ES-I3 (cell line): ENCODE results near the gene AACS.

Experiments
- H3K36me3 ChIP-seq: 2 replicates; pipeline ENCODE4 v1.6.1; 2013; ENCODE audit warnings: mild to moderate bottlenecking, low read length, control low read depth, moderate library complexity; ENCODE audit not compliant: insufficient read depth
- H3K4me1 ChIP-seq: 2 replicates; pipeline ENCODE4 v1.6.1; 2013; ENCODE audit warnings: mild to moderate bottlenecking, control low read depth, low read length; ENCODE audit not compliant: insufficient read depth
- H3K9ac ChIP-seq: 2 replicates; pipeline ENCODE4 v1.6.1; 2013; ENCODE audit warnings: low read depth, mild to moderate bottlenecking, low read length, moderate library complexity
- H3K9me3 ChIP-seq: 2 replicates; pipeline ENCODE4 v1.6.1; 2013; ENCODE audit warnings: mild to moderate bottlenecking, low read length, moderate library complexity; ENCODE audit not compliant: control insufficient read depth, insufficient read depth

Gene AACS

DNA sequence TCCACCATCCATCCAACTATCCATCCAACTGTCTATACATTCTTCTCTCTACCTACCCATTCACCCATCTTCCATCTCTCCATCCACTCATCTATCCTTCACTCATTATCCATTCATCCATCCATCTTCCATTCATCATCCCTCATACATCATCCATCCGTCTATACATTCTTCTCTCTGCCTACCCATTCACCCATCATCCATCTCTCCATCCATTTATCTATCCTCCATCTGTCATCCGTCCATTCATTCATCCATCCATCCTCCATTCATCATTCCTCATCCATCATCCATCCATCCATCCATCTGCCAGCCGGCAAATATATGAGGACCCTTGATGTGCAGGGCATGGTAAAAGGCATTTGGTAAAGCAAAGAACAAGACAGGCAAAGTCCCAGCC is 25.2 kb downstream of the AACS start:
- Histone ChIP-seq H3K4me1 (no peaks in the 10 kb centered on the region), H3K9ac (no peak overlapping the region), H3K9me3 (no peaks in the 10 kb centered on the region), H3K36me3 (peaks cover 7% of the 10 kb centered on the region)

- Histone ChIP-seq H3K9me3 (no peaks in the 10 kb centered on the region), H3K9ac (no peak overlapping the region), H3K36me3 (peaks cover 6% of the 10 kb centered on the region; the same call in 1 of the 2 replicates), H3K4me1 (no peaks in the 10 kb centered on the region)
Observed at GRCh38 chr12:125091401-125091800, 26.2 kb downstream of the AACS start.

- Histone ChIP-seq H3K9me3 (no peaks in the 10 kb centered on the region), H3K4me1 (no peaks in the 10 kb centered on the region), H3K36me3 (peaks cover 6% of the 10 kb centered on the region; the same call in 1 of the 2 replicates), H3K9ac (no peak overlapping the region)
Observed at GRCh38 chr12:125092108-125092871, 27.1 kb downstream of the AACS start.

DNA sequence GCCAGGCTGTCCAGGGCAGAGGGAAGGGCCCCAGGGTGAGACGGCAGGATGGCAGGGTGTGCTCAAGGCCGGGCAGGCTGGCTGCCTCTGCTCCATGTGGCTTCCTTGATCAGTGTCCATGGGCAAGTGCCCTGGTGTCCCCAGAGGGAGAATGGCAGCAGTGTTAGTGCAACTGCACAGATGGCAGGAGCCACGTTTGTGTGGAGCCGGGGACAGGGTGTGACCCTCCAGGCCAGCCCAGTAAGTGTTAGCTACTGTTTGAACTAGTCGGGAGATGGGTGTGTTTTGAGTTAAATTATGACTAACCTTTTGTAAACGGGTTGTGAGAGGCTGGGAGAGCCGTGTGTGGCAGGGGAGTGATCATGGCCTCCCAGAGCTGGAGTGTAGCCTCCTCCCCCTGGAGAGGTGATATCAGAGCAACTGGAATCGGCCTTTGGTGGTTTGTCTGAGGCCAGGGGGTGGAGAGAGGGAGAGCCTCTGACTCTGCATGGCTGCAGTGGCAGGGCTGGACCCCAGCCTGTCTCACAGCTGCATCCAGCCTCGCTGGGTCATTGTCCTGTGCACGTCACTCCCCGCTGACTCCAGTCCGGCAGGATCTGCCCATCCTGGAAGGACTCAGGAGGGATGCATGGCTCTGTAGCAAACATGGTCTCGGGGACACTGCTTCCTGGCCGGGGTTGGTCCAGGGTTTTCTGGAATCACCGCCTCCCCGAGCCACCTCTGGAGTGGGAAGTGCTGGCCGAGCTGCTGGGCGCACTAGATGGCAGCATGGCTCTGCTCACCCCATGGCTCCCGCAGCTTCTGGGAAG is 27.8 kb downstream of the AACS start:
- Histone ChIP-seq H3K36me3 (peaks cover 4% of the 10 kb centered on the region; the same call in 1 of the 2 replicates), H3K9ac (no peak overlapping the region), H3K4me1 (no peaks in the 10 kb centered on the region)

GRCh38 chr12:125093681-125094330 is 28.6 kb downstream of the AACS start:
- H3K4me1 ChIP-seq = no peaks in the 10 kb centered on the region
- H3K9me3 ChIP-seq = no peaks in the 10 kb centered on the region
- H3K36me3 ChIP-seq = peaks cover 4% of the 10 kb centered on the region; the same call in 1 of the 2 replicates
- H3K9ac ChIP-seq = no peak overlapping the region

More for the DNA sequence above, 27.8 kb downstream of the AACS start:
- H3K9me3 ChIP-seq = no peaks in the 10 kb centered on the region

DNA sequence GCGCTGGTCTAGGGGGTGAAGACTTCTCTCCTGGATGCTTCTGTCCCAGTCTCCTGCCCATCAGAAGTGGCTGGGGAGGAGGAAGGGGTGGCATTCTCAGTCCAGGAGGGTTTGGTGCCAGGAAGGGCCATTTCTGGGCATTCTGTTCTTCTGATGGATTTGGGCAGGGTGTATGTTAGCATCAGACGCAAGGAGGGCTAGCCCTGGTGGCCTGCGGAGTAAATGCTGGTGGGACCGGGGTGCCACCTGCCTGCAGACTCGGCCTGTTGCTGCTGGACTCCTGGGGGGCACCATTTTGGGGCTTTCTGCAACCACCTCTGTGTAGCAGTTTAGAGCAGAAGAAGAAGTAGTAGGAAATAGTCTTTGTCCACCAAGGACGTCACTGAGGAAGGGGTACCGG is 31.7 kb downstream of the AACS start:
- no peaks in the 10 kb centered on the region for H3K36me3 ChIP-seq
- H3K9me3 ChIP-seq = no peaks in the 10 kb centered on the region
- no peak overlapping the region for H3K9ac ChIP-seq
- no peaks in the 10 kb centered on the region for H3K4me1 ChIP-seq

DNA sequence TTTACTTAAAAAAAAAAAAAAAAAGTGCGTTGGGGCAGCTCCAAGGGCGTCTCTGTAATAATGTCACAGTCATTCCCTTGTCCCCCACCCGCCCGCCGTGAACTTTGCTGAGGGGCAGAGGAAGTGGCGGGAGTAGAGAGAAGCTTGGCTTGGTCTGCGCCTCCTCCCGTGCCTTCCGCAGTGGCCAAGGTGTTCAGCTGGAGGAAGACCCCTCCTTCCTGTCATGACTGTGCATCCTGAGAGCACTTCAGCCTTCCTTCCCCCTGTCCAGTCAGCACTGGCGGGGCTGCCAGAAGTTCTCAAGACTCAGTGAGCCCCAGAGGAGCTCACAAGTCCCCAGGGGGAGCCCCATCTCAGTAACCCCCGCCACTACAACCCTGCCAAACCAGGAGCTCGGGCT is 32.2 kb downstream of the AACS start:
- no peaks in the 10 kb centered on the region for H3K9me3 ChIP-seq
- H3K36me3 ChIP-seq = no peaks in the 10 kb centered on the region
- H3K4me1 ChIP-seq = no peaks in the 10 kb centered on the region
- no peak overlapping the region for H3K9ac ChIP-seq

GRCh38 chr12:125098676-125099408 is 33.6 kb downstream of the AACS start:
- Histone ChIP-seq H3K36me3 (peaks cover 7% of the 10 kb centered on the region), H3K9ac (no peak overlapping the region), H3K9me3 (no peaks in the 10 kb centered on the region), H3K4me1 (no peaks in the 10 kb centered on the region)

GRCh38 chr12:125099409-125099782 is 34.2 kb downstream of the AACS start:
- H3K9ac ChIP-seq = no peak overlapping the region
- H3K4me1 ChIP-seq = no peaks in the 10 kb centered on the region
- no peaks in the 10 kb centered on the region for H3K9me3 ChIP-seq
- H3K36me3 ChIP-seq = peaks cover 7% of the 10 kb centered on the region

GRCh38 chr12:125100551-125101434 is 35.6 kb downstream of the AACS start:
- Histone ChIP-seq H3K9ac (no peak overlapping the region), H3K36me3 (peaks cover 7% of the 10 kb centered on the region), H3K9me3 (no peaks in the 10 kb centered on the region), H3K4me1 (no peaks in the 10 kb centered on the region)

GRCh38 chr12:125104982-125105381 is 39.7 kb downstream of the AACS start:
- Histone ChIP-seq H3K9ac (no peak overlapping the region), H3K36me3 (peaks cover 13% of the 10 kb centered on the region), H3K9me3 (no peaks in the 10 kb centered on the region), H3K4me1 (no peaks in the 10 kb centered on the region)

DNA sequence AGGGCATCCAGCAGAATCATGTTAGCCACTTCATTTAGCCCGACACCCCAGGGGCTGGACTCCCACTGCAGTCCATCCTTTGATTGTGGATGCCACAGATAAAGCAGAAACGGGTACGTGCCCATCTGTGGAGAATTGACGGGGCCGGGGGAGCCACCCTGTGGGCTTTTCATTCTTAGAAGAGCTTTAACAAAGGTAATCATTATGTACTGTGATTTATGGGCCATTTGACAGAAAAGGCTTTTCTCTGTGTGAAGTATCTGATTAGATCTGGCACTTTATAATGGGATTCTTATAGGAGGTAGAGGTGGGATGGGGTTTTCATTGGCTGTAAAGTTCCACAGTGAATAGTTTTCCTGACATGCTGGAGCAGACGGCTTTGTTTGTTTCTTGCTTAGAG is 40.4 kb downstream of the AACS start:
- Histone ChIP-seq H3K9ac (no peak overlapping the region), H3K9me3 (no peaks in the 10 kb centered on the region), H3K4me1 (no peaks in the 10 kb centered on the region), H3K36me3 (peaks cover 13% of the 10 kb centered on the region)

- Histone ChIP-seq H3K4me1 (no peaks in the 10 kb centered on the region), H3K36me3 (peaks cover 9% of the 10 kb centered on the region), H3K9ac (no peak overlapping the region), H3K9me3 (no peaks in the 10 kb centered on the region)
Observed at GRCh38 chr12:125110641-125111360, 45.6 kb downstream of the AACS start.
